Raji (cell line): ENCODE data around the gene HHIP.

Experiments
- POLR2A ChIP-seq: IDR thresholded peaks from 2 replicates; pipeline ENCODE4 v1.6.1; 2011; ENCODE audit warnings: low read depth, low read length, control low read depth; ENCODE audit not compliant: insufficient read depth

The HHIP gene

DNA sequence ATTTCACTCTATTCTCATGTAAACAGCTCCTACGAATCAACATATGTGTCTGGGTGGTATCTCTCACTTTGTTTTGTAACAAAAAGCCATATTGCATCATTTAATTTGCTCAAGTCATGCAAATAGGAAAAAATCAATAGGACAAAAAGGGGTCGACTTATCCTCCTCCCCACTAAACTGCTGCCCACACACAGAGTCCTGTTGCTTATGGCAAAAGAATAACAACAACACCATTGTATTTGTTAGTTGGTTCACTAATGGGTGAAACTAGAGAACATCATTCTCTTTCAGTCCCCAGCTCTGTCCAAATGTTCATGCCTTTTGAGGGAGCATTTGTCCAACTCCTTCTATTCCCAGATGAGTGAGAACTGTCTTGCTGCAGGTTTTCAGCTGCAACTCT lies 2.1 kb downstream of the HHIP start:
- no peak for TF ChIP-seq POLR2A

DNA sequence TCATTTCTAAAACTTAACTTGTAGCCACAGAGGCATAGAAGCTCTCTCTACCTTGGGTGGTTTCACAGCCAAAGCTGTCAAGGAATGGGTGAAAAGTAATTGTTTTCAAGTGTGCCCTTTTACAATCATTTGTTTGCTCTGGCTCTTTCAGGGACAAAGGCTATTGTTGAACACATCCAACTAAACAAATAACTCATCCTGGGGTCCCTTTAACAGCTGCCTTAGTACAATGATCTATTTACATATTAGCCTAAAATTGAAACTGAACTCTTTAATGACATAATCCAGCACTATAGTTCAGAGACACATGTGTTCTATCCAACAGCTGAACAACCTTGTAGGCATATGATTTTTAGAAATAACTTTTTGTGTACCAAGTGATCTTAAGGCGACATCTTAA lies 3.7 kb downstream of the HHIP start:
- no peak for TF ChIP-seq POLR2A

DNA sequence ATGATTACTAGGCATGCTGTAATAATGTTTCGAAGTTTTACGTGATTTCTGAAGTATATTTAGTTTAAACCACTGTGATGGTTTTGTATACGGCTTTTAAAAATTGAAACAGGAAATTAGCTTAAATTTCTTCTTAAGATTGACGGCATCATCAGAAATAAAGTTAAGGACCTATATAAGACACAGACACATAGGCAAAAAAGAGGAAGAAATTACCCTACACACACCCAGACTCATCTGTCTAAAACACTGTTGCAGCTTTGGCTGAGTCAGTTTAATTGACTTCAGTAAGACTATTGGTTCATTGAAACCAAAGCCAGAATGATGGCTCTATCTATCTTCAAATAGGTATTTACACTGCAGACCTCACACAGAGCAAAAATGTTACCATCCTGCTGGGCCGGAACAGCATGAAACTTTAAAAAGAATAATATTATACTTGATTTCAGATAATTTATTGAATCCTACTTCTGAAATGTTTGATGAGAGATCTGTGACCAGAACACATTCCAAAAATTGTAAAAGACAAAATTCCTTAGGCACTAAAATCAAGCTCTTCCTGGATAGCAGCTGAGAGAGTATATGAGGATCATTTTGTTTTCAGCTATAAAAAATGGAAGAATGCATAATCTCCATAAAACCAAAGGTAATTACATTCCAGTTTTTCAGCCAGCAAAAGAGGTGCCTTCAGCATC lies 4.5 kb downstream of the HHIP start:
- no peak for TF ChIP-seq POLR2A

DNA sequence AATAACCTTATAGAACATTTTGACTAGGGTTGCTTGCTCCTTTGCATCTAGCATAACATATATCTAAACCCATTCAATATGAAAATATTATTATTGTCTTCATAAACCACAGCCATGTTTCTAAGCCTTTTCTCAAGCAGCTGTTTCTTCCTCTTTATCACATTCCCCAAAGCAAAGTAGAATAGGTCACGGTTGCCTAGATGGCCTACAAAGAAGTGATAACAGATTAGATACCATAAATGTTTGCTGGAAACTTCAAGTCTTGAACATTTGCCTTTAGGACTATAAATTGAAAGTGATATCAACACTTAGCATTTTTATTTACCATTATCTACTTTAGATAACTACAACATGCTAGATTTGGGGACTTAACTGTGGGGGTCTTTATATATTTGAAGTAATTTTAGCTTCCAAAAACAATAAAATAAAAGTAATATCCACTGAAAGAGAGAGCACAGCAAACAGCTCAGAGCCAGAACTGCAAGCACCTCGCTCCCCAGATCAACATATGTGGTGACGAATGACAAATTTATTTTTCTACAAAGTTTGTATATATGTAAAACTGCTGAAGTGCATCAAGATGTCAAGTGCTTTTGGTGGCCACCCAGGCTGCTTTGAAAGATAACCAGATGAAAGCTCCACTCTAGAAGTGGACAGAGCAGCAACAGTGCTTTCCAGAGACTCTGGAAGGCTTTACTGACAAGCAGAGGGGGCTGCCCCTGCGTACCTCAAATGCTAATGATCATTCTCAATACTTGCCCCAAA lies 8.0 kb downstream of the HHIP start:
- no peak for TF ChIP-seq POLR2A

DNA sequence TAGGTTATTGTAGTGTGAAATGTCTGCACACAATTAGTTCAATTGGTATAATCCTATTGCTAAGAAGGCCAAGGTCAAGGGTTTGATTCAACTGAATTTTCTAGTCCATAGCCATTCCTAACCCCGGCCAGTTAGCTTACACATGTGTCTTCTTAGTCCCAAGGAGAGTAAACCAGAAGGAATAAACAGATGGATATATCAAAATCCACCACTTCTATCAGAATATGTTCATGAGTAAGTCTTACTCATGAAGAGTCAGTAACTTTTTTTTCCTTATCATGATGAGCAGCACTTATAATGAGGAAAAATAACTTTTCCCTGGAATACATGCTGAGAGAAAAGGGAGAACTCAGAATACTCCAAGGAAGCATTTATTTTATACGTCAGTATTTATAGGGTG lies 9.5 kb downstream of the HHIP start:
- TF ChIP-seq POLR2A: no peak

DNA sequence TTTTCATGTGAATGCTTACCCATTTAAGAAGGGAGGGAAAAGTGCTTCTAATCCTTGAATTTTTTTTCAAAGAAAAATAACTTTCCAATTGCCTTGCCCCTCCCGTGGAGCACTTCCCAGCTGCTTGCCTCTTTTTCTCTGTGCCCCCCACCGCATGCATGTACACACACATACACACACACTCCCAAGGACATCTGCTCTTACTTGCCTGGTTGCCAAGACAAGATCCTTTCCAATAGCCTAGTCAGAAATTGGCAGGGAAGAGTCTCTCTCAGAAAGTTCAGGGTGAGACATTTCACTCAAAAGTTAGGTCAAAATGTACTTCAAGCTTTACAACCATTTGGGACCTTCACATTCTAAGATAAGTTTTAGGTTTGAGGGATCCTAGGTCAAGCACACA lies 10.9 kb downstream of the HHIP start:
- TF ChIP-seq POLR2A: no peak

DNA sequence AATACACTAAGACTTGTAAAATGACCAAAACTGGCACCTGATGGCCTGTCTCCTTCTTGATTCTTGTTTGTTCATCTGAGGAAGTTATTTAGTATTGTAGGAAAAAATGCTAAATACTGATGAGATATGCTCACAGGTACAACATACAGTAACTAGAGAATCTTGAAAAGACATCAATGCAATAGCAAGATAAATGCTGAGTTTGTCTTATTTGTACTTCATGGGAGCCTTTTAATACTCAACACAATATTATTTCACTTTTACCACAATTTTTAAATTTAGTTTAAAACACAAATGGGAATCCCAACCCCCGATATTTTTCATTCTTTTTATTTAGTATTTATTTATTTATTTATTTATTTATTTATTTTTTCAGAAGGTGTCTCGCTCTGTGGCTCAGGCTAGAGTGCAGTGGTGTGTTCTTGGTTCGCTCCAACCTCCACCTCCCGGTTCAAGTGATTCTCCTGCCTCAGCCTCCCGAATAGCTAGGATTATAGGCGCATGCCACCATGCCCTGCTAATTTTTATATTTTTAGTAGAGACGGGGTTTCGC lies 12.1 kb downstream of the HHIP start:
- no peak for TF ChIP-seq POLR2A

DNA sequence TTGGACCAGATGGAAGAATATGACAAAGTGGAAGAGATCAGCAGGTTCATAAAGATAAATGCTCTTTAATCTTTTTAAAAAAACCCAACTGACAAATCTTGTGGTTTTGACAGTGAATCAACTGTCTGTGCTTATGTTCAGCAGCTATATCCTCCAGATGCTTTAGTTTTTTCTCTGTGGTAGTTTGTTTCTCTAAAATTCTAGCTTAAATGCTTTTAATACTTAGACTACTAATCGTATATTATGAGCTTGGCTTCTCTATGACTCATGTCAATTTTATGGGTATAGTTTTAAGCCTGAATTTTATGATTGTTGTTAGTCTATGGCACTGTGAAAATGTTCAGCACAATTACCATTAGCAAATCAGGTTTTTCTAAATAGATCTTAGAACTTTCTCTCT lies 12.9 kb downstream of the HHIP start:
- TF ChIP-seq POLR2A: no peak

DNA sequence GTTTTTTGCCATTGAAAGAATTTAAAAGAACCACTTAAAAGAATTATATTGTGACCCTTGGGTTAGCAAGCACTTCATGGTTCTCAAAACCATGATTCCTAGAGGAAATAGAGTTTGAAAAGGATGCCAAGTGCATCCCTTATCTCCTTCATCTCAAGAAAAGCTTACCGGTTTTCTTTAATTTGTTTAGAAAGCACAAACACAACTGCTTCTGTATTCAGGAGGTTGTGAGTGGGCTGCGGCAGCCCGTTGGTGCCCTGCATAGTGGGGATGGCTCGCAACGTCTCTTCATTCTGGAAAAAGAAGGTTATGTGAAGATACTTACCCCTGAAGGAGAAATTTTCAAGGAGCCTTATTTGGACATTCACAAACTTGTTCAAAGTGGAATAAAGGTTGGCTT lies 13.5 kb downstream of the HHIP start:
- no peak for TF ChIP-seq POLR2A

DNA sequence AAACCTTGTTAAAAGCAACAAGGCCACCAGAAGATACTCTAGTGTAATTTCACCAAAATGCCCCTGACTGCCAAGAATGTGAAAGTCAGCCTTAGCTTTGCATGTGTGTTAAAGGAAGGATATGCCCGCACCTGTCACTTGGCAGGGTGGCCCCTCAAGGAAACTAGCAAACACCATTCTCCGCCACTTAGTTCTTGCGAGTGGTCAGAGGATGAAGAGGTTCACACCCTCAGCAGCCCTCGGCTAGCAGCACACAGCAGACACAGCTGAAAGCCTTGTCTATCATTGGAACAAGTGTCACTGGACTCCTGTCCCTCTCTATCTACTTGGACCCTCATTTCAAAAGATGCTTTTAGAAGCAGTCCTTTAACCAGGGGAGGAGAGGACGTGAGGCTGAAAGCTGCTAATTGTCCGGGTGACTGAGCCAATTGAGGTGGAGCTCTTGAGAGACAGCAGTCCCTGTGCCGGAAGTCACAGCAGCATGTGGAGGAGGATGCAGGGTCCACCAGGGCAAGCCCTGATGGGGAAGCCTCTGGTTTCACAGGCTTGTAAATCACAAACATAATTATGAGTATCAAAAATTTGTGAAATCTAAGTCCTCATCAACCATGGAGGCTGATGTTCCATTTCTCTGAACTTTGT lies 18.0 kb downstream of the HHIP start:
- no peak for TF ChIP-seq POLR2A

DNA sequence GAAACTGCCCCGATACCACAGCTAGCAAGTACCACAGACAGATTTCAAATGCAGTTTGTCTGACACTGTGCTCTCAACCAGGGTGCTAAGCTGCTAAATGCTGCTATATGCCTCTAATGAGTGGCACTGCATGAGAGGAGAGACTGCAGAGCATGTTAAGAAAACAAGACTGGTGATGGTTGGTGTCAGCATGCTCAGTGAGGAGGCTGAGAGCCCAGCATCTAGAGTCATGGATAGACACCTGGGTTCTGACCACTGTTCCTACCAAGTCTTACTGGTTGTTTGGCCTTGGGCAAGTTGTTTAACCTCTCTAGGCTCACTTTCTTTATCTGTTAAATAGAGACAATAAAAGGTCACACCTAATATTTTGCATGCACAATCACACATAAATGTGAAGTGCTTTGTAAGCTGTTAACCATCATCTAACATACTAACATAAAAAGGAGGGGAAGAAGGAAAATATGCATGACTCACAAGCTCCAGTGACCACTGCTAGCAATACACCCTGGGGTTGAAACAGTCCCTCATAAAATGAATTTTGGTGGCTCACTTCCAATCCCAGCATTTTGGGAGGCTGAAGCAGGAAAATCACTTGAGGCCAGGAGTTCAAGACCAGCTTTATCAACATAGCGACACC lies 20.7 kb downstream of the HHIP start:
- TF ChIP-seq POLR2A: no peak

DNA sequence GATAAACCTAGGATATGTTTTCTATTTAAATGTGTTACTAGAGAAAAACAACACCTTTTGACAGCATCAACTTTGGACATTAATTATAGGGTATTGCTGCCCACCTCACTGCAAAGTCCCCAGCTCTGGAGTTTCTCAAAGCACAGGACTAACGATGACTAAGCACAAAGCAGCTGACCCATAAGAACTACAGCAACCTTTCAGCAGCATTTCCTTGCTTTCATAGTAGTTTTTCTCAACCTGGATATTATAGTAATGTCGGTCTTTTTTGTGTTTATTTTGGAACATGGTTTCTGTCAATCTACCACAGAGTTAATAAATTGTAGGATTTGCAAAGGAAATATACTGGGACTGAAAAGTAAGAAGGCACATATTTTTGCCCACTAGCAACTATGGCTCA lies 21.5 kb downstream of the HHIP start:
- no peak for TF ChIP-seq POLR2A

DNA sequence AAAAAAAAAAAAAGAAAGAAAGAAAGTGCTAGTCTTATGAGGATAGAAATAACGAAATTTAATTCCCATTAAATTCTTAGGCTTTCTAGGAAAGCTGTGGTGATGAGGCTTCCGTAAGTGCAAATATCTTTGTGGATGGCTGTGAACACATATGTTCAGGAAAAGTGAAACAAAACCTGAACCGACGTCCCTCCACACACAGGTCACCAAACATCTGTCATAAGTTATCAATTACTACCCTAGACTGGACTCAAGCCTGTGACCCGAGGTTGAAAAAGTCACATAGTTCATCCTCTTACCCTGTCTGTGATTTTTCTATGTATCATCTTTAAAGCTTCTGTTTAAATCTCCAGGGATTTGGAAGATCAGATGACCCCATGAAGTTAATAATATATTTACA lies 24.8 kb downstream of the HHIP start:
- TF ChIP-seq POLR2A: no peak

DNA sequence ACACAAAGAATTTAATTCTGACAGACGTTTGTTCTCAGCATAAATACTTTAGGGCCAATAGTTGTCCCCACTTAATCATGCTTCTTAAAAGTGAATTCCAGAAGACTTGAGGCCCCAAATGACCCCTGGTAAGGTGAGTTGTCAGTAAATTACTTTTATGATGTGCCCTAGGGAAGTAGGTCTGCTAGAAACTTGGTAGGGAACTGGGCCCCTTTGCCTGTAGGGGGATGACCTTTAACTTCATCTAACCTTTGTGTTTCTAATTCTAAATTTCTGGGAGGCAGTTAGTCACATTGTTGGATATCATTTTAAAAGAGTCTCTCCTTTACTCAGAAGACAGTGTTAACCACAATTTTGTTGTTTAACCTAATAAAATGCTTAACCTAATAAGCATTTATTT lies 28.8 kb downstream of the HHIP start:
- no peak for TF ChIP-seq POLR2A

DNA sequence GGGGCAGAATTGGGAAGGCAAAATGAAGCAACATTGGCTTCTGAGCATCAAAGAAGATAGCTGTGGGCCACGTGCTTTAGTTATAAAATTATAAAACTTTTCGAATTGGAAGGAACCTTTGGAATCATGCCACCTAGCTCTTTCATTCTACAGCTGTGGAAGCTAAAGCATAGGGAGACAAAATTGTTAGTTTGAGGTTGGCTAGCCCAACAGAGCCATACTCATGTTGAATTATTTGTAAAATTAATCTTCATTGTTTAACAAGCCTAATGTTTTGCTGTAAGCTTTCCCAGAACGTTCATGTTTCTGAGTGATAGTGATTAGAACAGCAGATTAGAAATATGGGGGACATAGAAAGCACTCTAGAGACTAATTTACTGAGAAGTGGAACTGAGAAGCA lies 35.9 kb downstream of the HHIP start:
- no peak for TF ChIP-seq POLR2A
